GM21526 (cell line): ENCODE data around the gene ATG101.

ENCODE experiments used
- ATAC-seq: cut with Tn5 transposase; IDR thresholded peaks from one replicate; pipeline ENCODE4 v1.9.1; 2021; ENCODE audit warnings: moderate library complexity; ENCODE audit not compliant: unreplicated experiment, low FRiP score

Gene ATG101, protein sequence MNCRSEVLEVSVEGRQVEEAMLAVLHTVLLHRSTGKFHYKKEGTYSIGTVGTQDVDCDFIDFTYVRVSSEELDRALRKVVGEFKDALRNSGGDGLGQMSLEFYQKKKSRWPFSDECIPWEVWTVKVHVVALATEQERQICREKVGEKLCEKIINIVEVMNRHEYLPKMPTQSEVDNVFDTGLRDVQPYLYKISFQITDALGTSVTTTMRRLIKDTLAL

DNA sequence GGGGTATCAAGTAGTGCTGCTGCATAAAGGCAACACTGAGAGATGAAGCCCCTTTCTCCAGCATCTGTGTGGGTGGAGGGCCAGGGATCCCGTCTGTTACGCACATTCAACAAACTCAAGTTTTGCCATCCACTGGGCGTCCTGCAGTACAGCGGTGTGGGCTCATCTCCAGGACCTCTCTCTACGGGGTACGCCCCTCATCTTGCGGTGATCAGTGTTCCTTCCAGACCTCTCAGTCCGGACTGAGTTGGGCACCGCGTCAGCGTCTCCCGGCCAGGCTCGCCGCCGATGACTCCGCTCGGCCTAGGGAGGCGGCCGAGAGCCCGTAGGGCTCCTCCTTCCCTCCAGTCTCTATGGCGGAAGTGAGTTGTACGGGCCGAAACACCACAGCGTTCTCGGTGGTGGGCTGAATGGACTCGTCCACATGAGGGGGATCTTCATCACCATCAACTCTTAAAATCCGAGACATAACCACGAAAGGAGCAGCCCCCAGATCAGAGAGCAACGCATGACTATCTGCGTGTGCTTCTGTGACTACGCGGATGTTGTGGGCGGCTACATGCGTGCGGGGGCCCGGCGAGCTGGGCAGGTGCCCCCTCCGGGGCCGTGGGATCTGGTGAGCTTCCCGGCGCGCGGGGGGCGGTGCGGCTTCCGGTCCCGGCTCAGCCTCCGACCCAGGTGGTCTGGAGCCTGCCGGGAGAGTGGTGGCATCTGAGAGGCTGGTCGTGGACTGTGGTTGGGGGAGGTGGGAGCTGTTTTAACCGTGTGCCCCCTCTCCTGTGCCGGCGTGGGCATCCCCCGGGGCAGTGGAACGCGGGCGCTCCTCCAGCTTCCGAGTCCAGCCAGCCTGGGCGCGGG, at the start of gene ATG101:
Gene ATG101 (plus strand): TSS at position 652 of the 858 bp plus-strand sequence. CDS start 3,673 bp downstream, outside the sequence.
- ATAC-seq: peak; percentile 93

DNA sequence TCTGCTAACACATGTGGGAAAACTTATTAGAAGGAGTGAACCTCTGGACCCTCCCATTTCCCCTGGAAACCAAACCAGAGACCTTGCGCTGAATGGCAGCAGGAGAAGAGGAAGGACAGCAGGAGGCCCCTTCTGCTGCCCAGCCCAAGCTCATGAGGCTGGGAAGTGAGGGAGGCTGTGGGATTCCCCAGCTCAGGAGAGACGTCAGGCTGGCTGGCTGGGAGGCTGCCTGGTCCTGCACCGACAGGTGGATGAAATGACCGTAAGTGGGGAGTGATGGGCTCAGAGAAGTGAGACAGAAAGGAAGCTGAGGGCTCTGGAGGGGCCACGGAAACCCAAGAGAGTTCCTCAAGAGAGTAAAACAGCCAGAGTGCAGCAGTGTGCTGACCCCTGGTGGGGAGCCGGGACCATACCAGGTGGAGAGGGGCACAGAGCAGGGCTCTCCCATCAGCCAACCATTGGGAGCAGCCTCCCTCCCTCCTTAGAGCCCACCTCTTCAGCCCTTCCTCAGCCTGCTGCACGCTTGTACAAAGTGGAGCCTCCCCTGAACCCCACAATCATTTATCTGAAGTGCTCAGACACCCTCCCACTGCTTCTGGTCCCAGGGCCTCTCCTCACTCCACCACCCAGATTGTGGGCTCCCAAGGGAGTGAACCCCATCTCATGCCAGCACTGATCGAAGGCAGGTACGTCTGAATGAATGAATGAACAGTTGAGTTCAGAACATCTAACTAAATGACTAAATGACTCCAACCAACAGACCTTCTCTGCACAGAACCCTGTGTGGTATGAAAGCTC, 49.0 kb upstream of the ATG101 start:
- no peak for ATAC-seq

GRCh38 chr12:52022841-52023181, 47.0 kb upstream of the ATG101 start:
- ATAC-seq: no peak

- no peak for ATAC-seq
These were observed 46.4 kb upstream of the ATG101 start for GRCh38 chr12:52023182-52023975.

DNA sequence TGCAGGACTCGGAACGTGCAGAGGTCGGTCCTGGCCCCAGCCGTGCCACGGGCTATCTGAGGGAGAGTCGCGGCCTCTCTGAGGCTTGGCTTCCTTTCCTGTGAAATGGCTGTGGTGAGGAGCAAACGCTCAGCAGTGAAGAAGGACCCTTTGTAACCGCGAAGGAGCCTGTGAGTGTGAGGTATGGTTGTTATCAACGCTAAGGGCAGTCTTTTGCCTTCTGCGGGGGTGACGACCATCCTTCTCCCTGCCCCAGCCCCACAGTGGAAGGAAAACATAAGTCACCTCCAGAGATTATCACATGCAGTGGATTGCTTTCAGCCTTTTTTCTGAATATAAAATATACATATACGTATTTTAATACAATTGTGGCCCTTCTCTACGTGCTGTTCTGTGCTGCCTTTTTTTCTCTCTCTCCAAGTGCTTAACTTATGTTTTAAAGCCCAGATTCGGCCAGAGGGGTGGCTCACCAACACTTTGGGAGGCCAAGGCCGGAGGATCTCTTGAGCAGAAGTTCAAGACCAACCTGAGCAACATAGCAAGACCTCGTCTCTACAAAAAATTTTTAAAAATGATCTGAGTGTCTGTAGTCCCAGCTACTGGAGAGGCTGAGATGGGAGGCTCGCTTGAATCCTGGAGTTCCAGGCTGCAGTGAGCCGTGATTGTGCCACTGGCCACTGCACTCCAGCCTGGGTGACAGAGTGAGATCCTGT, 45.6 kb upstream of the ATG101 start:
- ATAC-seq: no peak

- ATAC-seq: no peak
These were observed 44.9 kb upstream of the ATG101 start for GRCh38 chr12:52024845-52025230.

GRCh38 chr12:52026263-52026662, 43.5 kb upstream of the ATG101 start:
- no peak for ATAC-seq

DNA sequence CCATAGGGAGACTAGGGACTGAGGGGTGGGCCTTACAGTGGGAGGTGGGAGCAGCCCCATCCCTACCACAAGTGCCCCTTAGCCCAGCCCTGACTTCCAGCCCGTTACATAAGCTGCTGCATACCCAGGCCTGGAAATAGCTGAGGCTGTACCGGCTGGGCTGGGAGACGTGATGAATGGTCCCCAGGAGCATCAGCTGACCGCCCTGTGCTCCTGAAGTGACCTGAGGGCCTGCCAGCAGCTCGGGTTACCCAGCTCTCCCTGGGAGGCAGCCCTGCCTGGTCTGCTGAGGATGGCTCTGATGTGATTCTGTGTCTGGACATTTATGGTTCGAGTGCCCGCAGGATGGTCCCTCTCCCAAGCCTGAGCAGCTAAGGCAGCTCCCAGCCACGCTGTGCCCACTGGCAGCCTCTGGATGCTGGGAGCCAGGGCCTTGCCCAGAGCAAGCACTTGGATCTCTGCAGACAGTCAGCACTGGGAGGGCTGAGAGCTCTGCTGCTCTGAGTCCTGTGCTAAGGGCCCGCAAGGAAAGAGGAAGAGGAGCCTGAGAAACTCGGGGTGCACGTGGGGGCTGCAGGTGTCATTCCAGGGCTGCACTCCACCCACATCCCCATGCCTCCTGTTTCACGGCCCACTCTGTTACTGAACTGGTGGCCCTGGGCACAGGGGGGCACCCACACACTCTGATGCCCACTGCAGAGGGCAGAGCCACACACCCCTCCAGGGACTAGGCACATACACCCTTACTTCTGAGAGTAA, 42.5 kb upstream of the ATG101 start:
- no peak for ATAC-seq

DNA sequence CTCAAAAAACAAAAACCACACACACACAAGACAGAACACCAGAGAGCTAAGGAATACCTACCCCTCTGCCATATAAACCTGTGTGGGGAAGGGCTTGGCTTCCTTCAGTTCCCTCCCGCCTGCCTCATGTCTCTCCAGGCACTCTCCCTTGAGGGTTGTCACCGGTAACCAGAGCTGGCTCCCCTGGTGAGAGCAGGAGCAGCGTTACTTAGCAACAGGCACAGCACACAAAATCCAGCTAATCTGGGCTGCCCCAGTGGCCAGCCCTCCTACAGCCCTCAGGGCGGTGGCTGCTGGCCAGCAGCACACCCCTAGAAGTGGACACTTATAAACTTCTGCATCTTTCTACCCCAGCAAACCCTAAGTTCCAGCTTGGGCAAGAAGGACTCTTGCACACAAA, 40.1 kb upstream of the ATG101 start:
- ATAC-seq: no peak

- ATAC-seq: no peak
These were observed 37.4 kb upstream of the ATG101 start for GRCh38 chr12:52032446-52032803.

DNA sequence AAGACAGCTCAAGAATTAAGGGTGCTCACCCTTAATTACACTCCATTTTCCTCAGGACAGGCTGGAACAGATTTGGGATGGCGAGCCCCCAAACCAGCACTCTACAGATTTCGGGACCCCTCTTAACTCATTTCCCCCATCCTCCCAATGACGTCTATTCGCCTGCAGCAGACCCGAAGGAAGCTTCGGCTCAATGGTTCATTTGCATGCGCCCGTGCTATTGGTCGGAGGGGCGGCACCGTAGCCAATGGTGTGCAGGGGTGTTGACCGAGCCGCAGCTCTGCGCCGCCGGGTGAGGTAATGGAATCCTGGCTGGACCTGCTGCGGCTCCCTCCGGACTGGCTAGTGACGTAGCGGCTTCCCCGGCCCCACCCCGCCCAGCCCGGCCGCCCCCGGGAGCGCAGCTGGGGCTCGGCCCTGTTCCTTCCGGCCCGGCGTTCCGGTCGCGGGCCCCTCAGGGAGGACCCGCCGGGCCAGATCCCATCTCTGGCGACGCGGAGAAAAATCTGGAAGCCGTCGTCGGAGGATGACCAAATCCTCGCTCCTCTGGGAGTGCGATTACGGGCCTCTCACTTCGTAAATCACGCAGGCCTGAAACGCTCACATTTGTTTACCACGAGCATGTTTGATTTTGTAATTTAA, 36.9 kb upstream of the ATG101 start:
- ATAC-seq: peak; percentile 86

DNA sequence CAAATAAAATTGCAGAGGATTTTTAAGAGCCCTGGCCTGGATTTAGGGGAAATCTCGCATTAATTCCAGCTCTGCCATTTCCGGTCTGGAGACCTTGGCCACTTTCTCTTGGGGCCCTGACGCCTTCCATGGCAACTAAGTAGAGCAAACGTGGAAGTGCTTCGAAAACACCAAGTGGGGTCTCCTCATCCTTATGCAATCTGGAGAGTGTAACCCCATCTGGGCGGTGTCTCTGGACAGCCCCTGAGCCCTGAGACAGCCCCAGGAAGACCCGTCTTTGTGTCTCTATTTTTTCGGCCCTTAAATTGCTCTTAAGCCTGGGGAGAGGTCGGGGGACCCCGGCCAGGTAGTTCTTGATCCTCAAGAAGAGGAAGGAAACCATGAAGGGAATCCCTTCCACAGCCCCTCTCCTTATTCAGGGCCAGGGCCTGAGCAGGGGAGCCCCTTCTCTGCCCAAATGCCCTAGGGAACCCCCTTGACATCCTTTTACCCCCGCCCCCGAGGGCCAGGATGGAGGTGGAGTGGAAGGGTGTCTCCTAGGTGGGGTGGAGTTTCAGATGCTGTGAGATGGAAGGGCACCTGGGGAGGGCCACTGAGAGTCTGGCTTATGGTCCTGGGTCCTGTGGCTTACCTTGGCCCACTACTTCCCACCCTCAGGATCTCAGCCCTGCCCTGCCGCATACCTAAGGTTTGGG, 36.2 kb upstream of the ATG101 start:
- ATAC-seq: no peak

- no peak for ATAC-seq
These were observed 34.6 kb upstream of the ATG101 start for GRCh38 chr12:52035190-52035589.

- ATAC-seq: no peak
These were observed 33.9 kb upstream of the ATG101 start for GRCh38 chr12:52035926-52036325.

DNA sequence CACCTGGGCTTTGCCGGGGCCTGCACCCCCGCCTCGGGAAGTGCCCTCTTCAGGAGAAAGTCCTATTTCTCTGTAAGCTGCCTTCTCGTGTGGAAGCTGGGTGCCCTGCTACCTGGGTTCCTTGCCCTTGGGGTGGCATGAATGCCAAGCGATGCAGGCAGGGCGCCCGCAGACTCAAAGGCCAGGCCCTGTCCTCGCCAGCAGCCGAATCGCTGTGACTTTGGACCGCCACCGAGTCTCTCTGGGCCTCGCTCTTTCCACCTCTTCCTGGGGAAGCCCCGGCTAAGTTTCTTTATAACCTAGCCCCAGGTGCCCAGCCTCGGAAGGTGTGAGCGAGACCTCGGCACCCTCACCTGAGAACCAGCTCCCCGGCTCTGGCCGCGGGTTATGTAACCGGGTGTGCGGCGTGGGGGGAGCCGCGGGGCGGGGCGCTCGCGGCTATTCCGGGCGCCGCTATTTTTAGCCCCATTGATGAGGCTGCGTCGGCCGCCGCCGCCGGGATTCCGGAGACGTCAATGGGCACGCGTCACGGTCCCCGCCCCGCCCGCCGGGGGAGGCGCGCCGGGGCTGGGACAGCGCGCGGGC, 33.1 kb upstream of the ATG101 start:
- no peak for ATAC-seq

GRCh38 chr12:52037248-52037861, 32.4 kb upstream of the ATG101 start:
- ATAC-seq: no peak

DNA sequence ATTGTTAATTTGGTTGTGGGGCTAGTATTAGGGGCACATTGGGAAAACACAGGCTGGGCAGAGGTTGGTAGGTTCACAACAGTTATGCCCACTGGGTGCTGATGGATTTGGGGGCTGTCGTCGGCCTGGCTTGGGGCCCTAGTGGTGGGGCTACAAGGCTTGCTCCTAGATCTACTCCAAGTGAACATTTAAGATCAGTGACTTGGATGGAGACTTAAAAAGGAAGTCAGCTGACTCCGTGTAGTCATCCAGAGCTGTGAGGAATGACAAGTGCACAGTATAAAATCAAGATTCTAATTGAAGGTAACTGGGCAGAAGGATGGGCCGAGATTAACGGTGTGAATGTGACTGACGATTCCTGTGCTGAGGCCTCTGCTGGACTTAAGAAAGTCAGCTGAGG, 31.3 kb upstream of the ATG101 start:
- ATAC-seq: no peak
